ENCODE measurements around the gene PLAGL1. TPM values are rescaled to one million over a fixed set of nuclear protein-coding genes. Genes with fewer than 3 reads are reported as not detected.

Gene PLAGL1
- total and polyA plus RNA-seq, 2 of the 8 experiments (the other 6 are each of a cell fraction or from before 2014, with no cell fraction given) = 0.94 to 1.1 TPM

- no peak for TF ChIP-seq TAF1 (IDR thresholded peaks at IDR 0.05; ENCODE audit: low read depth, low read length)
Observed at GRCh38 chr6:144008846-144009245, 787 bp upstream of the PLAGL1 start (continued).
